Colon (tissue), 2 donors: ENCODE results near the gene ACADVL.
A peak's percentile ranks its signal among the peaks of the same experiment; 100 is the strongest.
"Not testable (repeated sequence)": the region's sequence is repeated elsewhere in the genome, so short reads cannot be mapped to it uniquely, and the experiment has no call there.

ENCODE experiments used
- FAIRE-seq: peaks from 2 replicates; lab custom pipeline; 2012; peaks lifted over from hg19 to GRCh38; lab: Jason Lieb, UNC
- donor health status: control.
- donor health status: control.

The ACADVL gene

GRCh38 chr17:7219812-7220592, at the start of gene ACADVL, which contains the start of gene DLG4:
Gene ACADVL (plus strand): TSS chr17:7219938. CDS start chr17:7219985, 47 bp downstream.
Gene DLG4 (minus strand): TSS chr17:7219836.
- FAIRE-seq: peak; percentile 62

GRCh38 chr17:7172522-7173191, 47.1 kb upstream of the ACADVL start:
- not testable (repeated sequence) for FAIRE-seq

- no peak for FAIRE-seq
These were observed 45.8 kb upstream of the ACADVL start for GRCh38 chr17:7173687-7174602.

- no peak for FAIRE-seq
These were observed 45.0 kb upstream of the ACADVL start for GRCh38 chr17:7174603-7175326.

GRCh38 chr17:7175330-7175733, 44.4 kb upstream of the ACADVL start:
- no peak for FAIRE-seq

- no peak for FAIRE-seq
These were observed 43.5 kb upstream of the ACADVL start for GRCh38 chr17:7176107-7176840.

- no peak for FAIRE-seq
These were observed 42.9 kb upstream of the ACADVL start for GRCh38 chr17:7176841-7177190.

GRCh38 chr17:7177191-7177953, 42.4 kb upstream of the ACADVL start:
- no peak for FAIRE-seq

GRCh38 chr17:7177954-7178477, 41.7 kb upstream of the ACADVL start:
- no peak for FAIRE-seq

- FAIRE-seq: no peak
These were observed 40.8 kb upstream of the ACADVL start for GRCh38 chr17:7178973-7179316.

GRCh38 chr17:7179317-7180254, 40.2 kb upstream of the ACADVL start, which contains the start of gene ASGR1:
Gene ASGR1 (minus strand): TSS chr17:7179370. CDS start chr17:7178563, 807 bp downstream.
- FAIRE-seq: no peak

GRCh38 chr17:7182101-7182500, 37.6 kb upstream of the ACADVL start:
- not testable (repeated sequence) for FAIRE-seq

- FAIRE-seq: no peak
These were observed 36.2 kb upstream of the ACADVL start for GRCh38 chr17:7183433-7184090.

- FAIRE-seq: no peak
These were observed 35.6 kb upstream of the ACADVL start for GRCh38 chr17:7184091-7184488.

- FAIRE-seq: no peak
These were observed 35.1 kb upstream of the ACADVL start for GRCh38 chr17:7184647-7185046.

- FAIRE-seq: no peak
These were observed 33.5 kb upstream of the ACADVL start for GRCh38 chr17:7186241-7186640.

GRCh38 chr17:7190276-7190917, 29.3 kb upstream of the ACADVL start:
- no peak for FAIRE-seq

- FAIRE-seq: no peak
These were observed 28.7 kb upstream of the ACADVL start for GRCh38 chr17:7191069-7191468.
